SK-N-SH treated with all-trans-retinoic acid at 6 μM for 48 hours (cell line): ENCODE results near the gene SBF2.

Experiments
- ATAC-seq: fragments of 200-7000 bp; cut with Tn5 transposase; 3 replicates; pipeline ENCODE4 v1.9.1; 2020; ENCODE audit warnings: mild to moderate bottlenecking, moderate library complexity
- ARNTL ChIP-seq: fragments of 450-650 bp; formaldehyde crosslinking; IDR thresholded peaks from 2 replicates; pipeline ENCODE4 v1.5.0; 2020; ENCODE audit warnings: low read depth, mild to moderate bottlenecking, moderate library complexity, borderline replicate concordance
- BACH2 ChIP-seq: fragments of 250-450 bp; sonication (Bioruptor Pico); IDR thresholded peaks from 2 replicates; pipeline ENCODE4 v1.9.0; 2021; ENCODE audit warnings: mild to moderate bottlenecking, borderline replicate concordance
- CSDC2 ChIP-seq: fragments of 250-450 bp; sonication (Bioruptor Pico); IDR thresholded peaks from 2 replicates; pipeline ENCODE4 v1.5.0; 2020; ENCODE audit warnings: mild to moderate bottlenecking, moderate library complexity
- ESRRG ChIP-seq: fragments of 250-450 bp; sonication (Bioruptor Pico); IDR thresholded peaks from 2 replicates; pipeline ENCODE4 v1.6.1; 2021; ENCODE audit warnings: mild to moderate bottlenecking
- GLIS3 ChIP-seq: fragments of 250-450 bp; sonication (Bioruptor Pico); IDR thresholded peaks from 2 replicates; pipeline ENCODE4 v1.5.0; 2020; ENCODE audit warnings: mild to moderate bottlenecking, moderate library complexity
- ISL1 ChIP-seq: fragments of 250-450 bp; sonication (Bioruptor Pico); IDR thresholded peaks from 2 replicates; pipeline ENCODE4 v2.1.2; 2022; ENCODE audit warnings: mild to moderate bottlenecking, moderate library complexity
- OSR1 ChIP-seq: fragments of 250-450 bp; sonication (Bioruptor Pico); IDR thresholded peaks from 2 replicates; pipeline ENCODE4 v1.8.0; 2022; ENCODE audit warnings: moderate library complexity, mild to moderate bottlenecking, inconsistent platforms
- PPARA ChIP-seq: fragments of 250-450 bp; sonication (Bioruptor Pico); IDR thresholded peaks from 2 replicates; pipeline ENCODE4 v1.5.0; 2020; ENCODE audit warnings: mild to moderate bottlenecking, borderline replicate concordance
- RARB ChIP-seq: fragments of 250-450 bp; sonication (Bioruptor Pico); IDR thresholded peaks from 2 replicates; pipeline ENCODE4 v1.8.0; 2021; ENCODE audit warnings: mild to moderate bottlenecking, moderate library complexity
- SNAI2 ChIP-seq: fragments of 250-450 bp; sonication (Bioruptor Pico); IDR thresholded peaks from 2 replicates; pipeline ENCODE4 v1.5.0; 2020; ENCODE audit warnings: mild to moderate bottlenecking, moderate library complexity
- TOX ChIP-seq: fragments of 250-450 bp; sonication (Bioruptor Pico); IDR thresholded peaks from 2 replicates; pipeline ENCODE4 v1.8.0; 2021; ENCODE audit warnings: mild to moderate bottlenecking, moderate library complexity, borderline replicate concordance
- ZFP3 ChIP-seq: fragments of 250-450 bp; sonication (Bioruptor Pico); IDR thresholded peaks from 2 replicates; pipeline ENCODE4 v1.5.0; 2020; ENCODE audit warnings: mild to moderate bottlenecking, moderate library complexity
- ZFP30 ChIP-seq: fragments of 450-650 bp; formaldehyde crosslinking; IDR thresholded peaks from 2 replicates; pipeline ENCODE4 v1.5.0; 2022; ENCODE audit warnings: mild to moderate bottlenecking, moderate library complexity
- ZNF565 ChIP-seq: fragments of 450-650 bp; formaldehyde crosslinking; conservative IDR thresholded peaks from 2 replicates; pipeline ENCODE4 v1.5.0; 2020; ENCODE audit warnings: low read depth, mild to moderate bottlenecking, moderate library complexity
- ZNF70 ChIP-seq: fragments of 450-650 bp; formaldehyde crosslinking; IDR thresholded peaks from 2 replicates; pipeline ENCODE4 v1.5.0; 2020; ENCODE audit warnings: mild to moderate bottlenecking, moderate library complexity
- ZNF8 ChIP-seq: fragments of 450-650 bp; formaldehyde crosslinking; IDR thresholded peaks from 2 replicates; pipeline ENCODE4 v1.5.0; 2020; ENCODE audit warnings: mild to moderate bottlenecking, moderate library complexity
- TF ChIP-seq, protein P1 (sequence below): fragments of 250-450 bp; sonication (Bioruptor Pico); IDR thresholded peaks from 2 replicates; pipeline ENCODE4 v1.5.1; 2020; ENCODE audit warnings: low read depth, mild to moderate bottlenecking, moderate library complexity
- TF ChIP-seq, protein P2 (sequence below): fragments of 250-450 bp; sonication (Bioruptor Pico); IDR thresholded peaks from 2 replicates; pipeline ENCODE4 v1.8.0; 2021; ENCODE audit warnings: low read depth, mild to moderate bottlenecking, moderate library complexity, borderline replicate concordance
- TF ChIP-seq, protein P3 (sequence below): fragments of 250-450 bp; sonication (Bioruptor Pico); IDR thresholded peaks from 2 replicates; pipeline ENCODE4 v1.5.0; 2020; ENCODE audit warnings: mild to moderate bottlenecking, moderate library complexity
- TF ChIP-seq, protein P4 (sequence below): fragments of 250-450 bp; sonication (Bioruptor Pico); IDR thresholded peaks from 2 replicates; pipeline ENCODE4 v1.8.0; 2020; ENCODE audit warnings: mild to moderate bottlenecking, moderate library complexity, borderline replicate concordance
- TF ChIP-seq, protein P5 (sequence below): fragments of 250-450 bp; sonication (Bioruptor Pico); IDR thresholded peaks from 2 replicates; pipeline ENCODE4 v1.5.1; 2021; ENCODE audit warnings: mild to moderate bottlenecking, moderate library complexity

The SBF2 gene

DNA sequence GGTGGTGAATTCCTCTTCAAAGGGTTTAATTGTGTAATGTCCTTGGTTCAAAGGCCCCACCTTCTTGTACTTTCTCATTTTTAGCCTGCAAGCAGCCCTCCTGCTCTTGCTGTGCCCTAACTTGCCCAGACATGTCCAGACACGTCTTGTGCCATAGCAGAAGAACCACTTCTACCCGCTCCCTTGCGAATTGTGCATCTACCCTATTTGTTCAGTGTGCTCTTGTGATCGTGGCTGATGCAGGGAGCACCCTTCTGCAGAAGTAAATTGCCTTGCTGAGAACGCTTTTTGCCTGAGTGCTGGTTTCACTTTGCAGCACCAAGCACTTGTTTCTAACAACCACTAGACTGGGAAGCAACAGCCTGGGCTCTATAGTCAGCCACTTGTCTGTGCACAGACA lies 249.4 kb downstream of the SBF2 start:
- ATAC-seq = no peak
- TF ChIP-seq PPARA (CRISPR knock-in tag) (no peak), ISL1 (CRISPR knock-in tag) (no peak), ZNF565 (no peak)
- TF ChIP-seq, protein P1, sequence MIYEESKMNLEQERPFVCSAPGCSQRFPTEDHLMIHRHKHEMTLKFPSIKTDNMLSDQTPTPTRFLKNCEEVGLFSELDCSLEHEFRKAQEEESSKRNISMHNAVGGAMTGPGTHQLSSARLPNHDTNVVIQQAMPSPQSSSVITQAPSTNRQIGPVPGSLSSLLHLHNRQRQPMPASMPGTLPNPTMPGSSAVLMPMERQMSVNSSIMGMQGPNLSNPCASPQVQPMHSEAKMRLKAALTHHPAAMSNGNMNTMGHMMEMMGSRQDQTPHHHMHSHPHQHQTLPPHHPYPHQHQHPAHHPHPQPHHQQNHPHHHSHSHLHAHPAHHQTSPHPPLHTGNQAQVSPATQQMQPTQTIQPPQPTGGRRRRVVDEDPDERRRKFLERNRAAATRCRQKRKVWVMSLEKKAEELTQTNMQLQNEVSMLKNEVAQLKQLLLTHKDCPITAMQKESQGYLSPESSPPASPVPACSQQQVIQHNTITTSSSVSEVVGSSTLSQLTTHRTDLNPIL (CRISPR knock-in tag) = no peak

DNA sequence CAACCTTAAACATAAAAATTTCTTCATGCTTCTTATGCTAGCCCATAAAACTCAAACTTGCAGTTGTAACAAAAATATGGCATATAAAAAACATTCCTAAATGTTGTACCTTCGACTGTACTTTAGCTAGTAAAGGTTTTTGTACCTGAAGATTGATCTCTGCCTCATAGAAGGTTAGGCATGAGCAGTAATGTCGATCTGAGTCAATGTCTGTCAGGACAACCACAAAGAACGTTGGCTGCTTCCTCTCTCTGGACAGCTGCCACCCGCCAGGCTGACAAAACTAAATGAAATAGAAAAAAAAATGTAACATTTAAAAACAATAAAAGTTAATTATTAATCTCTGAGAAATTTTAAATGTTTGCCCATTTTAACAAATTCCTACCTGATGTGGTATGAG lies 251.3 kb downstream of the SBF2 start:
- ATAC-seq = no peak
- TF ChIP-seq ZNF565 (no peak), BACH2 (CRISPR knock-in tag) (no peak), ARNTL (CRISPR knock-in tag) (no peak), ESRRG (CRISPR knock-in tag) (no peak), TOX (CRISPR knock-in tag) (no peak), ISL1 (CRISPR knock-in tag) (no peak), OSR1 (no peak), CSDC2 (CRISPR knock-in tag) (no peak), ZNF8 (CRISPR knock-in tag) (no peak), PPARA (CRISPR knock-in tag) (no peak), GLIS3 (CRISPR knock-in tag) (no peak), ZFP30 (CRISPR knock-in tag) (no peak), ZFP3 (CRISPR knock-in tag) (no peak), SNAI2 (CRISPR knock-in tag) (no peak), RARB (CRISPR knock-in tag) (no peak), ZNF70 (CRISPR knock-in tag) (no peak)
- TF ChIP-seq, protein P2, sequence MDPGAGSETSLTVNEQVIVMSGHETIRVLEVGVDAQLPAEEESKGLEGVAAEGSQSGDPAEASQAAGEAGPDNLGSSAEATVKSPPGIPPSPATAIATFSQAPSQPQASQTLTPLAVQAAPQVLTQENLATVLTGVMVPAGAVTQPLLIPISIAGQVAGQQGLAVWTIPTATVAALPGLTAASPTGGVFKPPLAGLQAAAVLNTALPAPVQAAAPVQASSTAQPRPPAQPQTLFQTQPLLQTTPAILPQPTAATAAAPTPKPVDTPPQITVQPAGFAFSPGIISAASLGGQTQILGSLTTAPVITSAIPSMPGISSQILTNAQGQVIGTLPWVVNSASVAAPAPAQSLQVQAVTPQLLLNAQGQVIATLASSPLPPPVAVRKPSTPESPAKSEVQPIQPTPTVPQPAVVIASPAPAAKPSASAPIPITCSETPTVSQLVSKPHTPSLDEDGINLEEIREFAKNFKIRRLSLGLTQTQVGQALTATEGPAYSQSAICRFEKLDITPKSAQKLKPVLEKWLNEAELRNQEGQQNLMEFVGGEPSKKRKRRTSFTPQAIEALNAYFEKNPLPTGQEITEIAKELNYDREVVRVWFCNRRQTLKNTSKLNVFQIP (CRISPR knock-in tag) = no peak
- TF ChIP-seq, protein P3, sequence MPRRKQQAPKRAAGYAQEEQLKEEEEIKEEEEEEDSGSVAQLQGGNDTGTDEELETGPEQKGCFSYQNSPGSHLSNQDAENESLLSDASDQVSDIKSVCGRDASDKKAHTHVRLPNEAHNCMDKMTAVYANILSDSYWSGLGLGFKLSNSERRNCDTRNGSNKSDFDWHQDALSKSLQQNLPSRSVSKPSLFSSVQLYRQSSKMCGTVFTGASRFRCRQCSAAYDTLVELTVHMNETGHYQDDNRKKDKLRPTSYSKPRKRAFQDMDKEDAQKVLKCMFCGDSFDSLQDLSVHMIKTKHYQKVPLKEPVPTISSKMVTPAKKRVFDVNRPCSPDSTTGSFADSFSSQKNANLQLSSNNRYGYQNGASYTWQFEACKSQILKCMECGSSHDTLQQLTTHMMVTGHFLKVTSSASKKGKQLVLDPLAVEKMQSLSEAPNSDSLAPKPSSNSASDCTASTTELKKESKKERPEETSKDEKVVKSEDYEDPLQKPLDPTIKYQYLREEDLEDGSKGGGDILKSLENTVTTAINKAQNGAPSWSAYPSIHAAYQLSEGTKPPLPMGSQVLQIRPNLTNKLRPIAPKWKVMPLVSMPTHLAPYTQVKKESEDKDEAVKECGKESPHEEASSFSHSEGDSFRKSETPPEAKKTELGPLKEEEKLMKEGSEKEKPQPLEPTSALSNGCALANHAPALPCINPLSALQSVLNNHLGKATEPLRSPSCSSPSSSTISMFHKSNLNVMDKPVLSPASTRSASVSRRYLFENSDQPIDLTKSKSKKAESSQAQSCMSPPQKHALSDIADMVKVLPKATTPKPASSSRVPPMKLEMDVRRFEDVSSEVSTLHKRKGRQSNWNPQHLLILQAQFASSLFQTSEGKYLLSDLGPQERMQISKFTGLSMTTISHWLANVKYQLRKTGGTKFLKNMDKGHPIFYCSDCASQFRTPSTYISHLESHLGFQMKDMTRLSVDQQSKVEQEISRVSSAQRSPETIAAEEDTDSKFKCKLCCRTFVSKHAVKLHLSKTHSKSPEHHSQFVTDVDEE (CRISPR knock-in tag) = no peak
- TF ChIP-seq, protein P1 (CRISPR knock-in tag) = no peak
- TF ChIP-seq, protein P4, sequence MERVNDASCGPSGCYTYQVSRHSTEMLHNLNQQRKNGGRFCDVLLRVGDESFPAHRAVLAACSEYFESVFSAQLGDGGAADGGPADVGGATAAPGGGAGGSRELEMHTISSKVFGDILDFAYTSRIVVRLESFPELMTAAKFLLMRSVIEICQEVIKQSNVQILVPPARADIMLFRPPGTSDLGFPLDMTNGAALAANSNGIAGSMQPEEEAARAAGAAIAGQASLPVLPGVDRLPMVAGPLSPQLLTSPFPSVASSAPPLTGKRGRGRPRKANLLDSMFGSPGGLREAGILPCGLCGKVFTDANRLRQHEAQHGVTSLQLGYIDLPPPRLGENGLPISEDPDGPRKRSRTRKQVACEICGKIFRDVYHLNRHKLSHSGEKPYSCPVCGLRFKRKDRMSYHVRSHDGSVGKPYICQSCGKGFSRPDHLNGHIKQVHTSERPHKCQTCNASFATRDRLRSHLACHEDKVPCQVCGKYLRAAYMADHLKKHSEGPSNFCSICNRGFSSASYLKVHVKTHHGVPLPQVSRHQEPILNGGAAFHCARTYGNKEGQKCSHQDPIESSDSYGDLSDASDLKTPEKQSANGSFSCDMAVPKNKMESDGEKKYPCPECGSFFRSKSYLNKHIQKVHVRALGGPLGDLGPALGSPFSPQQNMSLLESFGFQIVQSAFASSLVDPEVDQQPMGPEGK (CRISPR knock-in tag) = no peak
- TF ChIP-seq, all 23 proteins: peak for 0

DNA sequence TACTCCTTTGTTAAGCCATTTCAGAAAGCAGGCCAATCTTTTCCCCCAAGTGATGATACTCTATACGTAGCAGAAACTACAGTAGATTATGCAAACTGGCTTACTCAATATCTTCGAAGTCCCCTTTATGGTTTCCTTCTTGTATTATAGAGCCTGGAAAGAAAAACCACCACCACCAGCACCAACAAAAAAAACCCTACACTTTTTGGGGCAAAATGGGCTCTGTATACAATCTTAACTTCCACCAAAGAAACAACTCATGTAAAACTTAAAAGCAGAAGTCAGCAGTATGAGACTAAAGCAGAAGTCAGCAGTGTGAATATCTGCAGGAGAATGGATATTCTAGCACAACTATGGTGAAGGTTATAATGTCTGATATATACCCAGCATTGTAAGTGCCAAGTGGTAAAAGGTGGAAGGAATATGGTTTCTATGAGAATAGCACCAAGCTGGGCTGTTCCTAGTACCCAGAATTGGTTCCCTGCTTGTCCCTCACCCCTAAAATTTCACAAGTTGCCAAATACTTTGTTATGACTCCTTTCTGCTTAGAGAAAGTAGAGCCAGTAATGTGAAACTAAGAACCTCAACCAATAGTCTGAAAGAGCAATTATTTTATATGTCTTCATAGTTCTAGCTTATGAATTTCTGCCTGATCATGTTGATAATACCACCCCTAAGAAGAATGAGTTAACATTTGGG lies 252.1 kb downstream of the SBF2 start:
- ATAC-seq = no peak
- TF ChIP-seq ZFP30 (CRISPR knock-in tag) = no peak
- TF ChIP-seq, protein P5, sequence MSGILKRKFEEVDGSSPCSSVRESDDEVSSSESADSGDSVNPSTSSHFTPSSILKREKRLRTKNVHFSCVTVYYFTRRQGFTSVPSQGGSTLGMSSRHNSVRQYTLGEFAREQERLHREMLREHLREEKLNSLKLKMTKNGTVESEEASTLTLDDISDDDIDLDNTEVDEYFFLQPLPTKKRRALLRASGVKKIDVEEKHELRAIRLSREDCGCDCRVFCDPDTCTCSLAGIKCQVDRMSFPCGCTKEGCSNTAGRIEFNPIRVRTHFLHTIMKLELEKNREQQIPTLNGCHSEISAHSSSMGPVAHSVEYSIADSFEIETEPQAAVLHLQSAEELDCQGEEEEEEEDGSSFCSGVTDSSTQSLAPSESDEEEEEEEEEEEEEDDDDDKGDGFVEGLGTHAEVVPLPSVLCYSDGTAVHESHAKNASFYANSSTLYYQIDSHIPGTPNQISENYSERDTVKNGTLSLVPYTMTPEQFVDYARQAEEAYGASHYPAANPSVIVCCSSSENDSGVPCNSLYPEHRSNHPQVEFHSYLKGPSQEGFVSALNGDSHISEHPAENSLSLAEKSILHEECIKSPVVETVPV (CRISPR knock-in tag) = no peak
- no peak for TF ChIP-seq TOX (CRISPR knock-in tag)
- no peak for TF ChIP-seq SNAI2 (CRISPR knock-in tag)
